Measurements from ENCODE around the gene BEST2. TPM values are rescaled to one million over a fixed set of nuclear protein-coding genes. Genes with fewer than 3 reads are reported as not detected.
A peak's percentile ranks its signal among the peaks of the same experiment; 100 is the strongest.
"Not testable (repeated sequence)": the region's sequence is repeated elsewhere in the genome, so short reads cannot be mapped to it uniquely, and the experiment has no call there.

Gene BEST2
- total RNA-seq, 2 experiments from 2014 or later, result not detected

DNA sequence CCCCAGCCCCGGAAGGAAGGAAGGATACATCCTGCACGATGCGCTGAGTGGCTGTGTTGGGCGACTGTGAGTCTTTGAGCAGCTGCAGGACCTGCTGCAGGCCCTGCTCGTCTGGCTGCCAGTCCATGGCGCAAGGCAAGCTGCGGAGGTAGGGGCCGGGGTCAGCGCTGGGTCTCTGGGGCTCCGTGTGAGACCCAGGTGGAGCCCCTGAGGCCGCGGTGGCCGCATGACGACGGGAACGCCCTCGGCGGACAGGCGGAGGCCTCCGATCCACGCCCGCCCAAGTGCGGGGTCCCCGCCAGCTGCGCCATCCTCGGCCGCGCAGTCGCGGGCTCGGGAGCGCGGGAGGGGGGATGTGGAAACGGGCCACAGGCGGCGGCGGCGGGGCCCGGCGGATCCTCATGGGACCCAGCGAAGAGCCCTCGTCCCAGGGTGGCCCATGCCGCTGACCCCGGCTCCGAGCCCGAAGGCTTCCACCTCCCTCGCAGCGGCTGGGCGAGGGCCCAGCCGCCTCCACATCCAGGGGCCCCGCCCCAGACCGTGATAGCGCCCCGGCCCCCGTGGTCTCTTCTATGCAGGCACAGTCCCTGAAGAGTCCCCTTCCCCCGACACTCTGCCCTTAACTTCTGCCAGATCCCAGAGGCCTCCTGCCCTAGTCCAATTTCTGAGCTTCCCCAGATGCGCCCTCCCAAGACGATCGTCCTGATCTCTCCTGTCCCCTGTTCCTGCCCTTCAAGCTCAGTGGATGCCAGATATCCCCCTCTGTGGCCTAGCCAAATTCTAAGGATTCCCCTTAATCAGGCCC lies 30.5 kb upstream of the BEST2 start:
- ChIA-PET POLR2A (interaction anchor here (1.0 to 9.4 kb wide), 11 partner anchors 13 to 169 kb away, joined by 3 to 250 read pairs (median 4); partner anchors contain the start of genes DHPS, FBXW9, GCDH and GET3), CTCF (interaction anchor here (0.6 to 7.0 kb wide), 6 partner anchors 11 to 55 kb away, joined by 3 to 53 read pairs (median 3); partner anchors contain the start of gene TRIR)
- Mint-ChIP-seq H3K27me3 (no peaks in the 10 kb centered on the region), H3K4me1 (peaks cover 44% of the 10 kb centered on the region), H3K27ac (peak overlapping the region; percentile 86), H3K36me3 (ENCODE audit: low read depth) (peaks cover 28% of the 10 kb centered on the region), H3K9me3 (no peaks in the 10 kb centered on the region), H3K4me3 (peak overlapping the region; percentile 88)
- peak; percentile 51 for DNase-seq

DNA sequence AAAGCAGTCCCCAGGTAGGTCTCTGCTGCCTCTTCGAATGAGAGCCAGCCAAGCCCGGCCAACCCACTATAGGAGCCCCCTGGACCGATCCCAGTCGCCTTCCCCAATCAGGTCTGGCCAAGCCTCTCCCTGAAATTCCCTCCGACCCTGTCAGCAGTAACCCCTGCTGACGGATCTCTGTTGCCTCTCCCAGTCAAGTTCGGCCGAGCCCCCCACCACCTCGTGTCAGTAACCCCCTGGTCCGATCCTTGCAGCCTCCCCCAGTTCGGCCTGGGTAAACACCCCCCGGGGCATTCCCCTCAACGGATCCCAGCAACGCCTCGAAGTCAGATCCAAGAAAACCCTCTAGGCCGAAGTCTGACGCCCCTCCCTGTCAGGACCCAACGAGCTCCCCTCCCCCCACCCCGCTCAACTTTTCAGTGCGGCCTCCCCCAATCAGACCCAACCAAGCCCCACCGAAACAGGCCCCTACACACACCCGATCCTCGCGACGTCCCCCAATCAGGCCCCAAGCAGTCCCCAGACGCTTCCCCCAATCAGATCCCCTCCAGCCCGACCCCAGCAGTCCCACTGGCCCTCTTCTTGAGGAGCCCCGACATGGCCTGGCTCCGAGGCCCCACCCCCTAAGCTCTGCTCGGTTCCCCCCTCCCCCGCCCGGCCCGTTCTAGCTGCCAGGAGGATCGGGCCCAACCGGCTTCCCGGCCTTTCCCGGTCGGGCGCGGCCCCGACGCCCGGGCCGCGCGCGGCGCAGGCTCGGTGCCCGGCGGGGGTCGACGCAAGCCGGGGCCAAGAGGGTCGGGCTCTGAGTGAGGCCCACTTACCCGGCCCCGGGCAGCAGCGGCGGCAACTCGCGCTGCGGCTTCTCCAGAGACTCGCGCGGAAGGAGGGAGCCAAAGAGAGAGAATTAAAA lies 29.7 kb upstream of the BEST2 start:
- peak overlapping the region; percentile 92 for H3K4me3 Mint-ChIP-seq
- ChIA-PET POLR2A (interaction anchor here (1.2 to 9.4 kb wide), 10 partner anchors 13 to 559 kb away, joined by 3 to 250 read pairs (median 12); partner anchors contain the start of genes DHPS, FBXW9, GET3 and JUNB), CTCF (interaction anchor here (0.6 to 7.0 kb wide), 15 partner anchors 12 to 1093 kb away, joined by 3 to 53 read pairs (median 4); partner anchors contain the start of genes DHPS, FBXW9, GET3 and TRIR)
- H3K9me3 Mint-ChIP-seq, result no peaks in the 10 kb centered on the region
- no peaks in the 10 kb centered on the region for H3K27me3 Mint-ChIP-seq
- peak overlapping the region; percentile 86 for H3K27ac Mint-ChIP-seq
- H3K36me3 Mint-ChIP-seq (ENCODE audit: low read depth), result peaks cover 28% of the 10 kb centered on the region
- peak; percentile 62 for DNase-seq
- H3K4me1 Mint-ChIP-seq, result peaks cover 42% of the 10 kb centered on the region

DNA sequence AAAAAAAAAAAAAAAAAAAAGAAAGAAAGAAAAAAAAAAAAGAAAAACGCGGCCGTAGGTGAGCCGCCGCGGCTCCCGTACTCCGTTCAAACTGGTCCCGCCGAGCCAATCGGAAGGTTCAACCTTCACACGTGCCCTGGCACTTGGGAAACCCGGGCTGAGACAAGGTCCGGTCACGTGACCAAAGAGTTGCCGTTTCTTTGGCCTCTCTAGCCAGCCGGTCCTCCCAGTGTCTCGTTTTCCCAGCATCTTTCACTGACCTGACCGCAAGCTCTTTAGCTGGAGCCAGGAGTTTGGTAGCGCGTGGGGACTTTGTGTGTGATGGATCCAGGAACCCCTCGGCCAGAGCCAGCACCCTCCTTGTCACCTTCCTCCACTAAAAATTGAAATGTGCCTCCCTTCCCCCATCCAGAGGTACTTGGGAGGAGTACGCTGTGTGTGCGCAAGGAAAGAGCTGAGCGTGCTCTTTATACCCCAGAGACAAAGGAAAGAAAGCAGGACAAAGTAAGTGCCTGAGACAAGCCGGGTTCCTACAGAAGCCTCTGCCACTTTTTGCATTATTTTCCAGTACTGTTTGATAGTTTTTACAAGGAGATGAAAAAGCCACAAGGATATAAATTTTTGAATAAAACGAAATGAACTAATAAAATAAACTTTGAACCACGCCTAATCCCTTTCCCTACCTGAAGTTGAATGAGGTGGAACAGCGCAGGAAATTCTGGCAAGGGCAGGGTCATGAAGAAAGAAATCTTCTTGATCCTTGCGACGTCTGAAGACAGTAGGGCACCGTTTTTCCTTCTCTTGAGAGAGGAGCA lies 28.8 kb upstream of the BEST2 start:
- peak overlapping the region; percentile 85 for H3K27ac Mint-ChIP-seq
- peak overlapping the region; percentile 92 for H3K4me3 Mint-ChIP-seq
- DNase-seq, result peak; percentile 95
- H3K4me1 Mint-ChIP-seq, result peaks cover 41% of the 10 kb centered on the region
- ChIA-PET CTCF (interaction anchor here (0.5 to 7.0 kb wide), 14 partner anchors 11 to 1092 kb away, joined by 3 to 53 read pairs (median 5); partner anchors contain the start of genes DHPS, FBXW9, GET3 and TRIR), POLR2A (interaction anchor here (0.7 to 9.4 kb wide), 15 partner anchors 12 to 560 kb away, joined by 3 to 250 read pairs (median 6); partner anchors contain the start of genes DHPS, FBXW9, GCDH and GET3)
- H3K9me3 Mint-ChIP-seq, result no peaks in the 10 kb centered on the region
- H3K36me3 Mint-ChIP-seq (ENCODE audit: low read depth), result peaks cover 30% of the 10 kb centered on the region
- H3K27me3 Mint-ChIP-seq, result no peaks in the 10 kb centered on the region

DNA sequence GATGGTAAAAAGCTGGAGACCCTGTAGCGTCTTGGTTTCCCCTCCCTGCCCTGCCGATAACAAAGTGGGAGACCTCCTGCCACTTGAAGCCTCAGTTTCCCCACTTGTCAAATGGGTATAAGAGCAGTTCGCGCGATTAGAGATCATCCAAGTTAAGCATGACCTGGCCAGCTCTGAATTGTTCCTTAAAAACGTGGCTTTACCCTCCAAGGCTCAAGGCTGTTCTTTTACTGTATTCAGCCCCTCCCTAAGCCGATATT lies 28.3 kb upstream of the BEST2 start:
- H3K27ac Mint-ChIP-seq, result peak overlapping the region; percentile 85
- DNase-seq, result no peak
- ChIA-PET CTCF (interaction anchor here (0.5 to 7.0 kb wide), 10 partner anchors 10 to 162 kb away, joined by 3 to 53 read pairs (median 6); partner anchors contain the start of genes DHPS and TRIR), POLR2A (interaction anchor here (0.7 to 9.4 kb wide), 15 partner anchors 12 to 191 kb away, joined by 3 to 250 read pairs (median 6); partner anchors contain the start of genes DHPS, FBXW9, GCDH and GET3)
- H3K27me3 Mint-ChIP-seq, result no peaks in the 10 kb centered on the region
- peaks cover 34% of the 10 kb centered on the region for H3K36me3 Mint-ChIP-seq (ENCODE audit: low read depth)
- H3K4me3 Mint-ChIP-seq, result peak overlapping the region; percentile 92
- H3K9me3 Mint-ChIP-seq, result no peaks in the 10 kb centered on the region
- H3K4me1 Mint-ChIP-seq, result peaks cover 41% of the 10 kb centered on the region

DNA sequence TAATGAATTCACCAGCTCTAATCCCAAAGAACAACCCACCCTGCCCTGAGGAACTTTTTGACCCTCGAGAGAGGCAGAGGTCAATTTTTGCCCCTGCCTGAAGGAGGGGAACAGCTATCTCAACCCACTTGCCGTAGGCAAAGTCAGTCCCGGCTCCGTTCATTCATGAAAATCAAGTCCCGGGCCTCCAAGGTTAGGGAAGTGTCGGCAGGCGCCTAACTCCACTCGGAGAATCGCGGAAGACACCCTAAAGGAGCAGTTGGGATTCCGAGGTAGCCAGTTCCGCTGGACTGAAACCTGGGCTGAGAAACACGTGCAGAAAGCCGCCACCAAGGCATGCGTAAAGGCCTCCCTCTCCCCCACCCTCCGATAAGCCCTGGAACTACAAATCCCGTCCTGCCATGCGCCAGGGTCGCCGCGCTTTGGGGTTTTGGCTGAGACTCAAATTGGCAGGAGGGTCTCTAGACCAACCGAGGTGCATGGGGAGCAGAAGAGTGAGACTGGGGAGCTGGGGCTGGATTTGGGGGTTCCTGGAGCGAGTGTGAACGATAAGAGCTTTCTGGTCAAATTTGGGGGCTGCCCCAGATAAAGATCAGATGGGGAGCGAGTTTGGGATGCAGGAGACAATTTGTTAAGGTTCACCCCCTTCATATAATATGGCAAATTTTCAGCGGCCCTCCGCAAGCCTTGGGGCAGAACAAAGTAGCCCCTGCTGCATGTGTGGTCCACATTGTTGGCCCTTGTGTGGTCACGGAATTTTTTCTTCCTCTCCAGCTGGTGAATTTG lies 27.8 kb upstream of the BEST2 start, which contains the start of gene TNPO2:
Gene TNPO2, minus strand, starts transcription at position 292 of the 786 bp plus-strand sequence. CDS start 2,955 bp downstream, outside the sequence.
- ChIA-PET POLR2A (interaction anchor here (0.9 to 9.4 kb wide), 15 partner anchors 11 to 191 kb away, joined by 3 to 250 read pairs (median 6); partner anchors contain the start of genes DHPS, FBXW9, GCDH and GET3), CTCF (interaction anchor here (0.6 to 7.0 kb wide), 9 partner anchors 10 to 161 kb away, joined by 3 to 53 read pairs (median 6); partner anchors contain the start of genes DHPS and TRIR)
- H3K4me1 Mint-ChIP-seq, result peaks cover 36% of the 10 kb centered on the region
- no peaks in the 10 kb centered on the region for H3K9me3 Mint-ChIP-seq
- H3K4me3 Mint-ChIP-seq, result peak within 1 kb of the TSS; percentile 92
- H3K27me3 Mint-ChIP-seq, result no peaks in the 10 kb centered on the region
- peak within 1 kb of the TSS; percentile 85 for H3K27ac Mint-ChIP-seq
- H3K36me3 Mint-ChIP-seq (ENCODE audit: low read depth), result peaks cover 34% of the 10 kb centered on the region
- DNase-seq, result peak; percentile 79

DNA sequence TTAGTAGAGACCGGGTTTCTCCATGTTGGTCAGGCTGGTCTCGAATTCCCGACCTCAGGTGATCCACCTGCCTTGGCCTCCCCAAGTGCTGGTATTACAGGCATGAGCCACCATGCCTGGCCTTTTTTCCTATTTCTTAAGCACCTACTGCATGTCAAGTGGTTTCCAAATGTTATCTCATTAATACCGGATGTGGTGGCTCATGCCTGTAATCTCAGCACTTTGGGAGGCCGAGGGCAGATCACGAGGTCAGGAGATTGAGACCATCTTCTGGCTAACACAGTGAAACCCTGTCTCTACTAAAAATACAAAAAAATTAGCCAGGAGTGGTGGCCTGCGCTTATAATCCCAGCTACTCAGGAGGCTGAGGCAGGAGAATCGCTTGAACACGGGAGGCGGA lies 26.0 kb upstream of the BEST2 start:
- H3K27me3 Mint-ChIP-seq, H3K4me3 Mint-ChIP-seq, H3K9me3 Mint-ChIP-seq, DNase-seq, H3K27ac Mint-ChIP-seq: not testable (repeated sequence)
- POLR2A ChIA-PET, result interaction anchor here (1.0 to 1.2 kb wide), 2 partner anchors 7 to 8 kb away, joined by 3 to 4 read pairs; no protein-coding TSS in a partner anchor
- Mint-ChIP-seq H3K4me1 (peaks cover 30% of the 10 kb centered on the region), H3K36me3 (ENCODE audit: low read depth) (peaks cover 46% of the 10 kb centered on the region)
- CTCF ChIA-PET, result interaction anchor here (1.4 to 7.0 kb wide), 2 partner anchors 8 to 32 kb away, joined by 6 to 53 read pairs; partner anchors contain the start of gene TRIR

DNA sequence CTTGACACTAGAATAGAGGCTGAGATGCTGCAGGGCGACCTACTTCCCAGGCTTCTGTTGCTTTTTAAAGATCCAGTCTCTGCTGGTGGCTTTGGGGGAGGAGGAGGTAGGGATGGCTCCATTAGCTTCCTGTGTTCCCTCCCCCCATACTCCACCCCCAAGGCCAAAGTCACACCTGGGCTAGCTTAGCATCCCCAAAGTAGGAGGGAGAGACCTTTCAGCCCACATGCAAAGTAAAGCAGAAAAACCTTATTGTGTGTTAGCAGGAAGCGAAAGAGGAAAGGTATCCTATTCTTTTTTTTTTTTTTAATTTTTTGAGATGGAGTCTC lies 24.6 kb upstream of the BEST2 start:
- ChIA-PET CTCF (interaction anchor here (0.6 to 1.3 kb wide), 4 partner anchors 30 to 1386 kb away, joined by 3 to 4 read pairs (median 4); partner anchors contain the start of gene FBXW9), POLR2A (interaction anchor here (0.9 to 1.2 kb wide), 2 partner anchors 8 to 164 kb away, joined by 3 to 4 read pairs; partner anchors contain the start of gene GCDH)
- H3K27ac Mint-ChIP-seq, result no peak overlapping the region
- no peaks in the 10 kb centered on the region for H3K27me3 Mint-ChIP-seq
- H3K36me3 Mint-ChIP-seq (ENCODE audit: low read depth), result peaks cover 44% of the 10 kb centered on the region
- H3K9me3 Mint-ChIP-seq, result no peaks in the 10 kb centered on the region
- no peak for DNase-seq
- H3K4me1 Mint-ChIP-seq, result peaks cover 26% of the 10 kb centered on the region
- H3K4me3 Mint-ChIP-seq, result no peak overlapping the region

DNA sequence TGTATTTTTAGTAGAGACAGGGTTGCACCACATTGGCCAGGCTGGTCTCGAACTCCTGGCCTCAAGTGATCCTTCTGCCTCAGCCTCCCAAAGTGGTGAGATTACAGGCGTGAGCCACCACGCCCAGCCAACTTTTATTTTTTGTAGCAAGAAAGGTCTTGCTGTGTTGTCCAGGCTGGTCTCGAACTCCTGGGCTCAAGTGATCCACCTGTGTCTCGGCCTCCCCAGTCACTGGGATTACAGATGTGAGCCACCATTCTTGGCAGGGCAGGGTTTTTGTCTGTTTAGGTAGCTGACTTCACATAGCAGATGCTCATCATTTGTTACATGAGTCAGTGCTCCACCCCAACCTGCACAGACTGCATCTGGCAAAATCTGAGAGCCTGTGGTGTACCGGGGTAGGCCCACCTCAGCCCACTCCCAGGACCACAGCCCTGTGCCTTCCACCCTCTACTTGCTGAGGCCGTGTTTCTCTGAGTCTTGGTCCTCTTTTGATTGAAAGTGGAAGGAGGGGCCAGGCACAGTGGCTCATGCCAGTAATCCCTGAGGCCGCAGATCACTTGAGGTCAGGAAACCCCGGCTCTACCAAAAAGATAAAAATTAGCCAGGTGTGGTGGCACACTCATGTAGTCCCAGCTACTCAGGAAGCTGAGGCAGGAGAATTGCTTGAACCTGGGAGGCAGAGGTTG lies 23.7 kb upstream of the BEST2 start:
- ChIA-PET CTCF (interaction anchor here (0.7 to 1.3 kb wide), 2 partner anchors 30 to 98 kb away, joined by 3 to 4 read pairs; no protein-coding TSS in a partner anchor), POLR2A (no interaction called here)
- Mint-ChIP-seq H3K36me3 (ENCODE audit: low read depth) (peaks cover 50% of the 10 kb centered on the region), H3K4me3 (no peak overlapping the region), H3K4me1 (peaks cover 33% of the 10 kb centered on the region), H3K27me3 (no peaks in the 10 kb centered on the region), H3K27ac (no peak overlapping the region), H3K9me3 (no peaks in the 10 kb centered on the region)
- no peak for DNase-seq

DNA sequence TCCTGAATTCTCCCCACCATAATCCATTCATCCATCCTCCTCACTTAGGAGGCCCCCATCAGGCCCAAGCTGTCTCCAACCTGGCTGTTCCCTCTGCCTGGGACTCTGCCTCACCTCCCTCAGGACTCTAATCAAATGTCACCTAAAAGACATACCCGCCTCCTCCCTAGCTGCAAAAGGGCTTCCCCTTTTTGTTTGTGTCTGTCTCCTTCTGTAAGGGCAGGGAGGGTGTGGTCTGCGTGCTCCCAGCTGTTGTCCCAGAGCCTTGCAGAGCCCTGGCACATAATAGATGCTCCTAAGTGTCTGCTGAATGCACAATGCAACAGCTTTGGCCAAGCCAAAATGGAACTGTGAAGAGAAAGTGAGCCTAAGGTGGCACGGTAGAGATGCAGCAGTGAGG lies 21.5 kb upstream of the BEST2 start:
- ChIA-PET POLR2A (interaction anchor here (10.1 kb wide), 1 partner anchor 10 kb away, joined by 250 read pairs; the partner anchor contains the start of gene TNPO2), CTCF (interaction anchor here (0.6 kb wide), 2 partner anchors 247 to 1604 kb away, joined by 3 read pairs; no protein-coding TSS in a partner anchor)
- Mint-ChIP-seq H3K9me3 (no peaks in the 10 kb centered on the region), H3K4me3 (no peak overlapping the region), H3K36me3 (ENCODE audit: low read depth) (peaks cover 61% of the 10 kb centered on the region), H3K27ac (no peak overlapping the region), H3K4me1 (peaks cover 31% of the 10 kb centered on the region), H3K27me3 (no peaks in the 10 kb centered on the region)
- DNase-seq, result no peak

DNA sequence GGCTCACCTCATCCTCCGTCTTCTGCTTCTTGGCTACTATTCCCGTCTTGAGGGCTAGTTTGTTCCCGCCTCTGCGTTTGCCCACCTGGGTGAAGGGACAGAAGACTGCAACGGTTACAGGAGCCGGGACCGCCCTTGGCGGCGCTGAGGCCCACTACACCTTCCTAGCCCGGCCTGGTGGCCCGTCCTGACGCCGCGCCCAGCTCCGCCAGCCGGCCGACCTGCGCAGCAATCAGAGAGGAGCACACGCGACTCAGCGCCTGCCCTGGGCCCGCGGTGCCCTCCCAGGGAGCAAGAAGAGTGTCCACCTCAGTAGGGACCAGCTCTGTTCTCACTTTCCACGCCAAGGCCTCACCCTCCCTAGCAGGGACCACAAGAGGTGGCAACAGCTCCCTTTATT lies 20.3 kb upstream of the BEST2 start:
- no peak for DNase-seq
- CTCF ChIA-PET, result interaction anchor here (1.1 to 1.3 kb wide), 2 partner anchors 27 to 37 kb away, joined by 3 to 4 read pairs; no protein-coding TSS in a partner anchor
- Mint-ChIP-seq H3K27ac (no peak overlapping the region), H3K36me3 (ENCODE audit: low read depth) (peaks cover 60% of the 10 kb centered on the region), H3K9me3 (no peaks in the 10 kb centered on the region), H3K27me3 (no peaks in the 10 kb centered on the region), H3K4me1 (peaks cover 37% of the 10 kb centered on the region), H3K4me3 (no peak overlapping the region)
- POLR2A ChIA-PET, result interaction anchor here (1.0 to 10.1 kb wide), 3 partner anchors 11 to 36 kb away, joined by 3 to 250 read pairs (median 6); partner anchors contain the start of gene TNPO2

Measured in activated CD4-positive, alpha-beta memory T cell treated with anti-CD3 and anti-CD28 coated beads, Interleukin-2, amount 10 ng/mL, durations not matched to agents 7 days and 5 days (primary cell).